Activated T-cell treated with anti-CD3 and anti-CD28 coated beads for 48 hours (primary cell): Measurements from ENCODE around the gene GRID1.

ENCODE experiments used
- DNase-seq: peaks from one replicate; pipeline ENCODE4 v3.0.0-alpha.2; 2020; ENCODE audit warnings: low read depth

GRID1 gene

GRCh38 chr10:86368987-86369386, 2.4 kb upstream of the GRID1 start:
- no peak for DNase-seq

- no peak for DNase-seq
Observed at GRCh38 chr10:86368046-86368445, 1.5 kb upstream of the GRID1 start.

GRCh38 chr10:86367152-86367951, 757 bp upstream of the GRID1 start:
- DNase-seq = no peak

GRCh38 chr10:86366902-86367151, 232 bp upstream of the GRID1 start:
- DNase-seq = no peak

- no peak for DNase-seq
Observed at GRCh38 chr10:86365346-86366032, 1.1 kb downstream of the GRID1 start.

GRCh38 chr10:86364491-86365345, 1.9 kb downstream of the GRID1 start:
- no peak for DNase-seq

GRCh38 chr10:86363833-86364490, 2.6 kb downstream of the GRID1 start:
- no peak for DNase-seq

- DNase-seq = no peak
Observed at GRCh38 chr10:86363184-86363832, 3.3 kb downstream of the GRID1 start.

- DNase-seq = no peak
Observed at GRCh38 chr10:86362586-86363183, 3.9 kb downstream of the GRID1 start.

GRCh38 chr10:86362129-86362527, 4.5 kb downstream of the GRID1 start:
- no peak for DNase-seq

GRCh38 chr10:86361156-86362128, 5.2 kb downstream of the GRID1 start:
- DNase-seq = no peak

GRCh38 chr10:86360657-86361056, 5.9 kb downstream of the GRID1 start:
- DNase-seq = no peak

- no peak for DNase-seq
Observed at GRCh38 chr10:86359954-86360353, 6.6 kb downstream of the GRID1 start.

- DNase-seq = no peak
Observed at GRCh38 chr10:86359111-86359510, 7.5 kb downstream of the GRID1 start.

- DNase-seq = no peak
Observed at GRCh38 chr10:86357676-86358075, 8.9 kb downstream of the GRID1 start.

GRCh38 chr10:86357041-86357440, 9.6 kb downstream of the GRID1 start:
- no peak for DNase-seq

GRCh38 chr10:86356296-86356695, 10.3 kb downstream of the GRID1 start:
- DNase-seq = no peak

- DNase-seq = no peak
Observed at GRCh38 chr10:86355571-86356038, 11.0 kb downstream of the GRID1 start.

- DNase-seq = no peak
Observed at GRCh38 chr10:86354761-86355540, 11.6 kb downstream of the GRID1 start.
